H54 (cell line): ENCODE measurements around the gene ASCC3.

Experiments
- DNase-seq: peaks from one replicate; pipeline ENCODE4 v3.0.0; 2011; ENCODE audit warnings: low spot score, mixed read lengths; ENCODE audit not compliant: insufficient read length
- FAIRE-seq: peaks from 3 replicates; lab custom pipeline; 2011; peaks lifted over from hg19 to GRCh38; lab: Jason Lieb, UNC
- POLR2A ChIP-seq: IDR thresholded peaks from 2 replicates; pipeline ENCODE4 v1.6.1; 2011; ENCODE audit warnings: low read depth, mild to moderate bottlenecking, low read length

ASCC3 gene

DNA sequence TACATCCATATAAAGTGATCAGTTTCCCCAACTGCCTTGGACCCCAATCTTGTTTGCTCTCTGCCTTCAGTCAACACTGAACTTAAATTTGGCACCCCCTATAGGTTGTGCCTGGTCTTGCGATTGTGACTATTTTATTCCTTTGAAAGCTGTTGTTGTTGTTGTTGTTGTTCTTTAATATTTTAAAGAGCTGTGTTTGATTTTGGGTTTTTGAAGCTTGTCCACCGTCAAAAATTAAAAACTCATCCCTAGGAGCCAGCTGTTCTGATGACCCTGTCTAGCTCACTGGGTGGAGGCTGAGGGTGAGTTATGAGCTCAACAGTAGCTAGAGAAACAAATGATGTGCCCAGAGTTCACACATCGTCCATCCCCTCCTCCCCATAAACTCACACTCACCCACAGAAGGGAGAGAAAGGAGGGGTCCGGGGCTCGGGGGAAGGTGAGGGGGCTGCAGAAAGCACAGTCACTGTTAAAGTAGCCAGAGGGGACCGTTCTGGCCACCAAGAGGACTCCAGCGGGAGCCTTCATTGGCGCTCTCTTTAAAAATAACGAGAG, 420.4 kb downstream of the ASCC3 start:
- no peak for TF ChIP-seq POLR2A
- FAIRE-seq (no peak), DNase-seq (no peak)

DNA sequence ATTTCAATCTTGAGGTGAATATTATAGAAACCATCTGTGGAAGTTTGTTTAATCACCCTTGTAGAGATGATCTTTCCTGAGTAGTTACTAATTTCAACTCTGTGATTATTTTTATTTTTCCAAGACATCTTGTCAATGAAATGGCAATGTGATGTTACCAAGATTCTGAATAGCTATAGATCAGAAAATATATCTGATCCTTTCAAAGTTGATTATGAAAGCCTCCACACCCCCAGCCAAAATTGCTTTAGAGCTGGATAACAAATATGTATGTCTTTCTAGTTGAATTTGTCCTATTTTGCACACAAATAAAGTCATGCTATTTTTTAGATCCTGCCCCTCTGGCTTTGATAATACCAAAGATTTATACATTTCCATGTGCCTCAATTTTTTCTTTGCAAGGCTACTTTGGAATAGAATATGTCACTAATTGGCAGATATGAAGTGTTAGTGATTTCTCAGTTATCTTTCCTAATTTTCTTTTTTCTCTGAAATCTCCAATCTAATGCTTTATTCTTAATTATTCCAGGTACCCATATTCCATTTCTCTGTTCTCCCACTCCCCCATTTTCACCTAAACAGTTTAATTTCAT, 421.4 kb downstream of the ASCC3 start:
- no peak for TF ChIP-seq POLR2A
- no peak for FAIRE-seq
- DNase-seq, result no peak

DNA sequence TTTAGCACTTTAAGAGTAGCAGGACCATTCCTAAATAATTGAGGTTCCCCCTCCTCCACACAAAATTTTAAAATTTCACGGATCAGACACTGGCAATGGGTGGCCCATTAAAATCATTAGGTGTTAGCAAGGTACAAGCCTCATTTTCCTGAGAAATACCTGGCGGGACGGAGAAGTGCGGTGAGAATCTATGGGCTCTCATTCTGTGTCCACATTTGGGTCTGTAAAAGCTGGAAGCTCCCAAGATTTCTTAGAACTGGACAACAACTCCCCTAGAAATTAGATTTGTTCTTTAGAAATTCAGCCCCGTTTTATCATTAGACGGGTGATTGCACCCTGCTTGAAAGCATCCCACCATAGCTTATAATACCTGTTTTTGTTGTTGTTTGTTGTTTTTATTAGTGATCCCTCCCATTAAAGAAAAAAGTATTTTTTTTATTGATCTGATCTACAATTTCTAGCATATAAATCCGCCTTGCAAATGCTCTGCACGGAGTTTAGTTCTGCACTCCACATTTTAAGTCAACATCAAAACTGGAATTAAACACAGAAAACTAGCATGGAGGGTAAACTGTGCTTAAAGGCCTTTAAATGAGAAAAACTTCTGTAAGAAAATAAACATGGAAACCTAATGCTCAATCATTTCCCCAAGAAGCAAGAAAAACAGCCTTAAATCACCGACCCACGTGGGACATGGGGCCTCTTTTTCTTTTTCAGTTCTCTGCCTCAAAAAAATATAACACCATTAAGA, 422.1 kb downstream of the ASCC3 start:
- TF ChIP-seq POLR2A, result no peak
- no peak for FAIRE-seq

More for the DNA sequence above, 422.1 kb downstream of the ASCC3 start:
- no peak for DNase-seq
